KMS-11 (cell line): ENCODE measurements around the gene ALDOB.

ENCODE experiments used
- H2AFZ ChIP-seq: fragments of 200-600 bp; sonication (generic); 2 replicates; pipeline ENCODE4 v1.6.1; 2016; ENCODE audit warnings: antibody characterized with exemption, mixed run types, low read depth
- H3K27ac ChIP-seq: fragments of 200-600 bp; sonication (generic); 2 replicates; pipeline ENCODE4 v1.6.1; 2016; ENCODE audit warnings: mild to moderate bottlenecking, mixed run types
- H3K27me3 ChIP-seq: fragments of 200-600 bp; sonication (generic); 2 replicates; pipeline ENCODE4 v1.6.1; 2017; ENCODE audit warnings: mild to moderate bottlenecking, low read depth, mixed run types, moderate library complexity; ENCODE audit not compliant: insufficient read depth
- H3K36me3 ChIP-seq: fragments of 200-600 bp; sonication (generic); 2 replicates; pipeline ENCODE4 v1.6.1; 2017; ENCODE audit warnings: mild to moderate bottlenecking, mixed run types; ENCODE audit not compliant: insufficient read depth
- H3K4me1 ChIP-seq: fragments of 200-600 bp; sonication (generic); 2 replicates; pipeline ENCODE4 v1.6.1; 2016; ENCODE audit warnings: mild to moderate bottlenecking, low read depth, mixed run types; ENCODE audit not compliant: poor library complexity, severe bottlenecking
- H3K4me2 ChIP-seq: fragments of 200-600 bp; sonication (generic); 2 replicates; pipeline ENCODE4 v1.7.0; 2016; ENCODE audit warnings: mild to moderate bottlenecking, mixed run types
- H3K4me3 ChIP-seq: fragments of 200-600 bp; sonication (generic); IDR thresholded peaks from 2 replicates; pipeline ENCODE4 v1.6.1; 2017; ENCODE audit warnings: low read depth, low read length, mixed read lengths; ENCODE audit not compliant: insufficient read depth
- H3K79me2 ChIP-seq: fragments of 200-600 bp; sonication (generic); 2 replicates; pipeline ENCODE4 v1.6.1; 2016; ENCODE audit warnings: low read depth, mixed run types; ENCODE audit not compliant: insufficient read depth
- H3K9ac ChIP-seq: fragments of 200-600 bp; sonication (generic); 2 replicates; pipeline ENCODE4 v1.6.1; 2016; ENCODE audit warnings: mild to moderate bottlenecking, mixed run types
- H4K20me1 ChIP-seq: fragments of 200-600 bp; sonication (generic); 2 replicates; pipeline ENCODE4 v1.6.1; 2016; ENCODE audit warnings: mild to moderate bottlenecking, mixed run types; ENCODE audit not compliant: insufficient read depth
- TF ChIP-seq, protein P1 (sequence below): fragments of 200-600 bp; sonication (generic); conservative IDR thresholded peaks from 2 replicates; pipeline ENCODE4 v1.6.1; 2017; ENCODE audit warnings: low read depth, mild to moderate bottlenecking, antibody characterized with exemption, low read length, moderate library complexity, mixed read lengths

Gene ALDOB

GRCh38 chr9:101421653-101422065 is 13.9 kb downstream of the ALDOB start:
- Histone ChIP-seq H3K4me2 (no peak overlapping the region), H3K36me3 (no peaks in the 10 kb centered on the region), H3K27ac (no peak overlapping the region), H4K20me1 (no peaks in the 10 kb centered on the region), H3K79me2 (no peaks in the 10 kb centered on the region), H3K4me3 (no peak overlapping the region), H3K4me1 (peaks cover 28% of the 10 kb centered on the region), H3K9ac (no peak overlapping the region), H3K27me3 (no peaks in the 10 kb centered on the region), H2AFZ (no peak overlapping the region)
- TF ChIP-seq, protein P1, sequence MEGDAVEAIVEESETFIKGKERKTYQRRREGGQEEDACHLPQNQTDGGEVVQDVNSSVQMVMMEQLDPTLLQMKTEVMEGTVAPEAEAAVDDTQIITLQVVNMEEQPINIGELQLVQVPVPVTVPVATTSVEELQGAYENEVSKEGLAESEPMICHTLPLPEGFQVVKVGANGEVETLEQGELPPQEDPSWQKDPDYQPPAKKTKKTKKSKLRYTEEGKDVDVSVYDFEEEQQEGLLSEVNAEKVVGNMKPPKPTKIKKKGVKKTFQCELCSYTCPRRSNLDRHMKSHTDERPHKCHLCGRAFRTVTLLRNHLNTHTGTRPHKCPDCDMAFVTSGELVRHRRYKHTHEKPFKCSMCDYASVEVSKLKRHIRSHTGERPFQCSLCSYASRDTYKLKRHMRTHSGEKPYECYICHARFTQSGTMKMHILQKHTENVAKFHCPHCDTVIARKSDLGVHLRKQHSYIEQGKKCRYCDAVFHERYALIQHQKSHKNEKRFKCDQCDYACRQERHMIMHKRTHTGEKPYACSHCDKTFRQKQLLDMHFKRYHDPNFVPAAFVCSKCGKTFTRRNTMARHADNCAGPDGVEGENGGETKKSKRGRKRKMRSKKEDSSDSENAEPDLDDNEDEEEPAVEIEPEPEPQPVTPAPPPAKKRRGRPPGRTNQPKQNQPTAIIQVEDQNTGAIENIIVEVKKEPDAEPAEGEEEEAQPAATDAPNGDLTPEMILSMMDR: no peak

DNA sequence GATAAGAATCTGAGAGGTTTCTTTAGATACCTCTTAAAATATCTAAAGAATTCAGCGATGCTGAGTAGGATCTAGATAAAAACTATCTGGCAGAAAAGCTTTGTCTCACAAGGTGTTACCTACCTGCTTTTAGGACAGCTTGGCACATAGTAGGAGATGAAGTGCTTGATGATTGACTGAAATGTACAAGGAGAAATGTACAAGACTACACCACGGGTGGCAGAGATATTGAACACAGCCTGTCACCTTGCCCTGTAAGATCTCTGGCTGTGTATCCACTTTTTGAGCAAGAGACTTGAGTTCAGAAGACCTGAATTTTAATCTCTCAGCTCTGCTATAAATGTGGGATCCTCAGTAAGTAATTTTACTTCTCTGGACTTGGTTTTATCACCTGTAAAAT is 15.7 kb downstream of the ALDOB start:
- Histone ChIP-seq H3K4me1 (peaks cover 10% of the 10 kb centered on the region), H3K79me2 (no peaks in the 10 kb centered on the region), H2AFZ (no peak overlapping the region), H3K9ac (no peak overlapping the region), H3K4me2 (no peak overlapping the region), H3K27me3 (no peaks in the 10 kb centered on the region), H3K36me3 (no peaks in the 10 kb centered on the region), H3K27ac (no peak overlapping the region), H4K20me1 (no peaks in the 10 kb centered on the region), H3K4me3 (no peak overlapping the region)
- TF ChIP-seq, protein P1: no peak

- Histone ChIP-seq H3K27ac (no peak overlapping the region), H3K4me2 (no peak overlapping the region), H3K36me3 (no peaks in the 10 kb centered on the region), H3K79me2 (no peaks in the 10 kb centered on the region), H3K9ac (no peak overlapping the region), H2AFZ (no peak overlapping the region), H3K4me1 (peaks cover 4% of the 10 kb centered on the region), H3K4me3 (no peak overlapping the region), H3K27me3 (no peaks in the 10 kb centered on the region), H4K20me1 (no peaks in the 10 kb centered on the region)
- TF ChIP-seq, protein P1: no peak
Measured at GRCh38 chr9:101418518-101419430, 16.8 kb downstream of the ALDOB start.

DNA sequence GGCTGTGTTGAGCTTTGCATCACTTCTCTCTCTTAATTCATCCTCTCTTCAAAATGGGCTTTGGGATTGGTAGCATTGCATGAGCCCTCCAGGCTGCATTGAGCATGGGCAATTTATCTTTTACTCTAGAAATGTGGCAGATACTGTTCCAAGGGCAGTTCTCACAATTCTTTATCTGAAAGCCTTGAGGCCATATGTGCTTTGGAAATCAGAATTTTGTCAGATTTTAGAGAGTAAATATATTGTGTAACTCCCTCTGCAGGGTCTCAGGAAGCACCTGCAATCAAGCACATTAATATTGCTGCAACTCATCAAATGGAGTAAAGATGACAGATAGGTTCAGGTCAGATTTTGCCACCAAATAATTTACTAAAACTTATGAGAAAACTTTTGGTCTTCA is 17.6 kb downstream of the ALDOB start:
- no peak overlapping the region for H3K4me2 ChIP-seq
- no peaks in the 10 kb centered on the region for H3K79me2 ChIP-seq
- no peak overlapping the region for H3K27ac ChIP-seq
- H3K36me3 ChIP-seq: no peaks in the 10 kb centered on the region
- no peak overlapping the region for H3K9ac ChIP-seq
- H3K27me3 ChIP-seq: no peaks in the 10 kb centered on the region
- H3K4me3 ChIP-seq: no peak overlapping the region
- no peaks in the 10 kb centered on the region for H4K20me1 ChIP-seq
- no peak overlapping the region for H2AFZ ChIP-seq
- peaks cover 4% of the 10 kb centered on the region for H3K4me1 ChIP-seq
- TF ChIP-seq, protein P1: no peak
